ENCODE data around the gene TEX22. TPM values are rescaled to one million over a fixed set of nuclear protein-coding genes. Genes with fewer than 3 reads are reported as not detected.

Gene TEX22
- total RNA-seq, 1 experiment from 2014 or later: 0.87 TPM

GRCh38 chr14:105442125-105442524 is 43.8 kb downstream of the TEX22 start (continued):
- TF ChIP-seq ZBTB21 (CRISPR knock-in tag; IDR thresholded peaks at IDR 0.05; ENCODE audit: borderline replicate concordance): no peak
- no peak for TF ChIP-seq OVOL2 (CRISPR knock-in tag; IDR thresholded peaks at IDR 0.05; ENCODE audit: borderline replicate concordance)

GRCh38 chr14:105442834-105443233 is 44.5 kb downstream of the TEX22 start:
- no peak overlapping the region for H3K4me3 Mint-ChIP-seq
- TF ChIP-seq ZNF512 (CRISPR knock-in tag; IDR thresholded peaks at IDR 0.05; ENCODE audit: borderline replicate concordance): no peak
- no peak for TF ChIP-seq ZNF263 (CRISPR knock-in tag; IDR thresholded peaks at IDR 0.05; ENCODE audit: low read depth)
- DNase-seq (ENCODE audit: low spot score): no peak
- no peaks in the 10 kb centered on the region for H3K9me3 Mint-ChIP-seq
- ChIA-PET POLR2A (no interaction called here), CTCF (no interaction called here)
- no peak overlapping the region for H3K27ac Mint-ChIP-seq
- no peaks in the 10 kb centered on the region for H3K27me3 Mint-ChIP-seq (ENCODE audit: low read depth)
- peaks cover 17% of the 10 kb centered on the region for H3K36me3 Mint-ChIP-seq
- no peaks in the 10 kb centered on the region for H3K4me1 Mint-ChIP-seq
- no peak for ATAC-seq

GRCh38 chr14:105444859-105445258 is 46.5 kb downstream of the TEX22 start:
- Mint-ChIP-seq H3K4me3 (no peak overlapping the region), H3K9me3 (no peaks in the 10 kb centered on the region), H3K36me3 (peaks cover 17% of the 10 kb centered on the region), H3K4me1 (no peaks in the 10 kb centered on the region), H3K27me3 (ENCODE audit: low read depth) (no peaks in the 10 kb centered on the region), H3K27ac (no peak overlapping the region)
- CTCF ChIA-PET: interaction anchor here (1.7 kb wide), 1 partner anchor 11 kb away, joined by 6 read pairs; no protein-coding TSS in a partner anchor
- TF ChIP-seq PRDM15 (CRISPR knock-in tag; IDR thresholded peaks at IDR 0.05) (no peak), ELF4 (CRISPR knock-in tag; IDR thresholded peaks at IDR 0.05; ENCODE audit: low read depth) (no peak), HMGA2 (CRISPR knock-in tag; IDR thresholded peaks at IDR 0.05) (no peak), NFATC4 (CRISPR knock-in tag; IDR thresholded peaks at IDR 0.05) (no peak), FOXJ3 (CRISPR knock-in tag; IDR thresholded peaks at IDR 0.05; ENCODE audit: borderline replicate concordance) (no peak), EMX1 (CRISPR knock-in tag; IDR thresholded peaks at IDR 0.05) (no peak), GRHL2 (CRISPR knock-in tag; IDR thresholded peaks at IDR 0.05; ENCODE audit: insufficient replicate concordance, severe bottlenecking) (no peak), JUN (CRISPR knock-in tag; IDR thresholded peaks at IDR 0.05) (no peak), JAZF1 (CRISPR knock-in tag; IDR thresholded peaks at IDR 0.05) (no peak), ZNF219 (CRISPR knock-in tag; IDR thresholded peaks at IDR 0.05; ENCODE audit: borderline replicate concordance) (no peak), NR1H2 (CRISPR knock-in tag; IDR thresholded peaks at IDR 0.05) (no peak), ZMAT4 (CRISPR knock-in tag; IDR thresholded peaks at IDR 0.05) (no peak), CTCF (IDR thresholded peaks at IDR 0.05) (no peak), E2F1 (CRISPR knock-in tag; IDR thresholded peaks at IDR 0.05) (no peak), MYBL2 (CRISPR knock-in tag; IDR thresholded peaks at IDR 0.05) (no peak), AR (CRISPR knock-in tag; IDR thresholded peaks at IDR 0.05) (no peak), FOXP4 (CRISPR knock-in tag; IDR thresholded peaks at IDR 0.05) (no peak)
- POLR2A ChIA-PET: no interaction called here
- no peak for ATAC-seq
- DNase-seq (ENCODE audit: low spot score): no peak

Measured in WTC11 (cell line).